ENCODE results near the gene NXN.
"Not testable (repeated sequence)": the region's sequence is repeated elsewhere in the genome, so short reads cannot be mapped to it uniquely, and the experiment has no call there.

NXN gene

GRCh38 chr17:978103-979093 lies 1.2 kb downstream of the NXN start:
- no peak for DNase-seq

GRCh38 chr17:977166-977565 lies 2.4 kb downstream of the NXN start:
- no peak for DNase-seq

- no peak for DNase-seq
Measured at GRCh38 chr17:976312-976711, 3.3 kb downstream of the NXN start.

- no peak for DNase-seq
Measured at GRCh38 chr17:975371-975915, 4.1 kb downstream of the NXN start.

DNA sequence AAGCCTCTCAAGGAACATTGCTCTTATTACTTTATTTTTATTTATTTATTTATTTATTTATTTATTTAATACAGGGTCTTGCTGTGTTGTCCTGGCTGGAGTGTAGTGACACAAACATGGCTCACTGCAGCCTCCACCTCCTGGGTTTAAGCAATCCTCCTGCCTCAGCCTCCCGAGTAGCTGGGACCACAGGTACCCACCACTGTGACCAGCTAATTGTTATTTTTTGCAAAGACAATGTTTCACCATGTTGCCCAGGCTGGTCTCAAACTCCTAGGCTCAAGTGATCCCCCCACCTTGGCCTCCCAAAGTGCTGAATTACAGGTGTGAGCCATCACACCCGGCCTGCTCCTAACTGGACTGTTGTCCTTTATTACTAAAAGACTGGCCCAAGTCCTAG lies 4.8 kb downstream of the NXN start:
- DNase-seq = not testable (repeated sequence)

DNA sequence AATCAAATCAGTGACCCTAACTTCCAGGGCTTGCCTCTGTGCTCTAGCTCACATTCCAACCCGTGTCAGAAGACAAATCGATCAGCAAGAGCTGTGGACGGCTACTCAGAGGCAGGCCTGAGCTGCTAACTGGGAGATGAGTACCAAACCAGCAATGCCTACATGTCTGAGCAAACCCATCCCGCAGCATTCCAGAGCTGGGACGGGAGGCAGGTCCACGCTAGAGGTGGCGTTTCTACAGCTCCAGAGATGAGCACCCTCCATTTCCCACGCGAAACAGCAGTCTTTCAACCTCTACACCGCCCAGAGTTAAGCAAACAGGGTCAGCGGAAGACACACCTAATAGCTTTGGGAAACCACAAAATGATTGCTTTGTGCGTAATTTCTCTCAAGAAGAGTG lies 6.5 kb downstream of the NXN start:
- no peak for DNase-seq

GRCh38 chr17:971861-972260 lies 7.7 kb downstream of the NXN start:
- not testable (repeated sequence) for DNase-seq

GRCh38 chr17:970364-970763 lies 9.2 kb downstream of the NXN start:
- no peak for DNase-seq

GRCh38 chr17:969811-970355 lies 9.7 kb downstream of the NXN start:
- DNase-seq = no peak

GRCh38 chr17:968812-969730 lies 10.5 kb downstream of the NXN start:
- DNase-seq = no peak

- DNase-seq = no peak
Measured at GRCh38 chr17:967122-967521, 12.5 kb downstream of the NXN start.

DNA sequence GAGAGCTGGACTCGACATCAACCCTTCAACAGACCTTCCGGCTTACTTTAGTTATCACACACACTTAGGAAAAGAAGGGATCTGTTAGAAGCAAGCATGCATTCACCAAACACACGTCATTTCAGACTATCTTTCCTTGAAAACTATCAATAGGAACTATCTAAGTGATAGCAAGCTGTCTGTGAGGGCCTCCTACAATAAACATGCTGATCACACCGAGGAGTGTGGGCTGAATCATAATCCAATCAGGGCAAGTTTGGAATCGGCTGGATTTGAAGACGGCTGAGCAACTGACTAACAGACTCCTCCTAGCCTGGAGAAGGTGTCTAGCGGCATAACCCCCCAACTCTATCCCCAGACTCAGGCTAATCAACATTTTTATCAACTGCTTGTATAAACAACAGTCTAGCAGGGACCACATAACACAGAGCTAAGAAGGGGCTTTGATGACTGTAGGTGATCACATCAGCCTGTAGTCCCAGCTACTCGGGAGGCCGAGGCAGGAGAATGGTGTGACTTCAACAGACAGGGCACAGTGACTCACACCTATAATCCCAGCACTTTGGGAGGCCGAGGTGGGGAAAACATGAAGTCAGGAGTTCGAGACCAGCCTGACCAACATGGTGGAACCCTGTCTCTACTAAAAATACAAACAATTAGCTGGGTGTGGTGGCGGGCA lies 14.1 kb downstream of the NXN start:
- no peak for DNase-seq

DNA sequence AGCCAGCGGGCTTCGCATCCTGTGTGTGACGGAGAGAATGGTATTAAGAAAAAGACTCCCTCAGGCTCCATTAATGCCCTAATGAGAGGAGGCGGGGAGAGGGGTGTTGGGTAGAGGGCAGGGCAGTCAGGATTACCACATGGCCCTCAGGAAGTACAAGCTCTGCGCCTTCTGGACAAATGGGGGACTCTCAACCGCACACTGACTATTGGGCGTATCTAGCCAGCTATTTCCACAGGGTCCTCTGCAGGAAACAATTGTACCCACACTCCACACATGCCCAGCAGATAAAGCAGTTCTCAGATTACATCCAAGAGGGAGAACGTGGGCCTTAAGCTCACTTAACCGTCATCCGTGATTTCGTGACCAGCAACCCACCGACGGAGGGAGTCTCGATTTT lies 14.7 kb downstream of the NXN start:
- no peak for DNase-seq

GRCh38 chr17:962670-963069 lies 16.9 kb downstream of the NXN start:
- no peak for DNase-seq

GRCh38 chr17:962166-962565 lies 17.4 kb downstream of the NXN start:
- no peak for DNase-seq

DNA sequence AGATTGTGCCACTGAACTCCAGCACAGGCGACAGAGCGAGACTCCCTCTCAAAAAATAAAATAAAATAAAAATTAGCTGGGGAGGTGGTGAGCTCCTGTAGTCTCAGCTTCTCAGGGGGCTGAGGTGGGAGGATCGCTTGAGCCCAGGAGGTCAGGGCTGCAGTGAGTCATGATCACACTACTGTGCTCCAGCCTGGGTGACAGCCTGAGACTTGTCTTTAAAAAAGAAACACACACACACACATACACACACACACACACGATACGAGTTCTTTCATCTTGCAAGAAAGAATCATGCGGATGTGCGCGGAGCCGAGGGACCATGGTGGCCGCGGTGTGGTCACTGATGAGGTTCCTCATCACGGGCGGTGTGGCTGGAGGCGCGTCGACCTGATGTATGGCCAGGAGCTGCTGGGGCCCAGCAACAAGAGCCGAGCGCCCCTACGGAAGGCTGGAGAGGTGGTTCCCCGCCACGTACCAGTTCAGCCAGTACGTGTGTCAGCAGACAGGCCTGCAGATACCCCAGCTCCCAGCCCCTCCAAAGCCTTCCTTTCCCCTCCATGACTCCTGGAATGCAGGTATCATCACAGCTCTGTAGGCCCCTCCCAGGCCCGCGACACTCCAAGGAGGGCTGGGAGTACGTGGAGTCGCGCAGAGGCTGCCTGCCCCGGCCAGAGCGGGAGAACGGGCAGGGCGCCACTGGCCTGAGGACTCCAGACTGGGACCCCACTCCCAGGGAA lies 20.7 kb downstream of the NXN start:
- no peak for DNase-seq

- peak; percentile 14 for DNase-seq
Measured at GRCh38 chr17:957856-958421, 21.6 kb downstream of the NXN start.

- peak; percentile 28 for DNase-seq
Measured at GRCh38 chr17:956905-957304, 22.7 kb downstream of the NXN start.

DNA sequence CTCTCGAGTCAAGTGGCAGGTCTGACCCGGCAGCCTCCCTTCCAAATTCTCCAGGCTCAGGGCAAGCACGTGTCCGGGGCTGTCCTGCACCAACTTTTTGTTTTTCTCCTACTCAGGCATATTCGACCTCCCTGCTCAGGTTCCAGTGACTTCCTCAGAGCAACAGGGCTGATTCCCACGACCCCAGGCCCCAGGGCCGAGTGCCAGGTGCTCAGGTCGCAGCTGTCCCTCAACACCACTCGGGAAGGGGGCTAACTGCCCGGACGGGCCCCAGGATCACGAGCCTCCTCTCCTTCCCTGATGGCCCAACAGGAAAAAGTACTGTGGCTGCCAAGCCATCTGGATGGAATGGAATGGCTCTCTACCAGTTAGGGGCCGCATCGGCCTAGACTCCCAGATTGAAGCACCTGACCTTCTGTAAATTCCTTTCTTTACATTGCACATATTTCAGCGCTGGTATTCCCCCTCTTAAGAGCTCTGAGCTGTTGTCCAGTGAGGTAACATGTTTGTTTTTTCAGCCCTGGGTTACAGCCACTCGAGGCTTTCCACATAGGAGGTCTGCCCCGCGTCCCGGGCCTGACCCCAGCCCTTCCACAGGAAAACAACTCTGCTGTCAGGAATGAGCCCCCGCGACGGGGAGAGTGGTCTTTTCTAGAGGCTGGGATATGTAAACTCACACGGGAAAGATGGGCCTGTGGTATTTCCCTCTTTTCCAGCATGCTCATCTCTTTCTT lies 25.0 kb downstream of the NXN start:
- no peak for DNase-seq

- DNase-seq = no peak
Measured at GRCh38 chr17:953767-954166, 25.8 kb downstream of the NXN start.

- not testable (repeated sequence) for DNase-seq
Measured at GRCh38 chr17:952592-952991, 27.0 kb downstream of the NXN start.
